ENCODE results near the gene CRADD.
A peak's percentile ranks its signal among the peaks of the same experiment; 100 is the strongest.
"Not testable (repeated sequence)": the region's sequence is repeated elsewhere in the genome, so short reads cannot be mapped to it uniquely, and the experiment has no call there.

Gene CRADD

GRCh38 chr12:93736640-93737178 lies 59.5 kb downstream of the CRADD start:
- DNase-seq (ENCODE audit: low read depth, low spot score), result no peak

- no peak for DNase-seq (ENCODE audit: low read depth, low spot score)
Measured at GRCh38 chr12:93737457-93738198, 60.5 kb downstream of the CRADD start.

- DNase-seq (ENCODE audit: low read depth, low spot score), result no peak
Measured at GRCh38 chr12:93738199-93739058, 61.3 kb downstream of the CRADD start.

- DNase-seq (ENCODE audit: low read depth, low spot score), result no peak
Measured at GRCh38 chr12:93740751-93741150, 63.6 kb downstream of the CRADD start.

GRCh38 chr12:93741659-93742109 lies 64.5 kb downstream of the CRADD start:
- no peak for DNase-seq (ENCODE audit: low read depth, low spot score)

- peak; percentile 93 for DNase-seq (ENCODE audit: low read depth, low spot score)
Measured at GRCh38 chr12:93742110-93742934, 65.1 kb downstream of the CRADD start.

GRCh38 chr12:93743229-93743998 lies 66.2 kb downstream of the CRADD start:
- DNase-seq (ENCODE audit: low read depth, low spot score), result no peak

GRCh38 chr12:93743999-93744689 lies 67.0 kb downstream of the CRADD start:
- DNase-seq (ENCODE audit: low read depth, low spot score), result no peak

- DNase-seq (ENCODE audit: low read depth, low spot score), result no peak
Measured at GRCh38 chr12:93745286-93745685, 68.1 kb downstream of the CRADD start.

- DNase-seq (ENCODE audit: low read depth, low spot score), result no peak
Measured at GRCh38 chr12:93746572-93747168, 69.5 kb downstream of the CRADD start.

GRCh38 chr12:93748672-93749383 lies 71.7 kb downstream of the CRADD start:
- DNase-seq (ENCODE audit: low read depth, low spot score), result no peak

GRCh38 chr12:93749515-93749914 lies 72.3 kb downstream of the CRADD start:
- no peak for DNase-seq (ENCODE audit: low read depth, low spot score)

- no peak for DNase-seq (ENCODE audit: low read depth, low spot score)
Measured at GRCh38 chr12:93750056-93750455, 72.9 kb downstream of the CRADD start.

- DNase-seq (ENCODE audit: low read depth, low spot score), result no peak
Measured at GRCh38 chr12:93751864-93752610, 74.9 kb downstream of the CRADD start.

GRCh38 chr12:93753285-93753684 lies 76.1 kb downstream of the CRADD start:
- DNase-seq (ENCODE audit: low read depth, low spot score), result no peak

GRCh38 chr12:93753838-93754429 lies 76.8 kb downstream of the CRADD start:
- DNase-seq (ENCODE audit: low read depth, low spot score), result no peak

GRCh38 chr12:93754859-93755258 lies 77.7 kb downstream of the CRADD start:
- DNase-seq (ENCODE audit: low read depth, low spot score), result not testable (repeated sequence)

- no peak for DNase-seq (ENCODE audit: low read depth, low spot score)
Measured at GRCh38 chr12:93756288-93756687, 79.1 kb downstream of the CRADD start.

Data from iPS DF 19.7 (cell line).